Measurements from ENCODE around the gene ITFG2.

- TF ChIP-seq CTCF (IDR thresholded peaks at IDR 0.05; ENCODE audit: borderline replicate concordance, extremely low read depth, low read length, poor library complexity, severe bottlenecking) = no peak
- no peak for TF ChIP-seq EZH2 (IDR thresholded peaks at IDR 0.05; ENCODE audit: borderline replicate concordance, low read depth, low read length, severe bottlenecking)
Observed at GRCh38 chr12:2841056-2841650, 28.7 kb downstream of the ITFG2 start.

Measured in DND-41 (cell line).